Tibial nerve (tissue), 4 donors: Measurements from ENCODE around the gene THAP11. TPM values are rescaled to one million over a fixed set of nuclear protein-coding genes. Genes with fewer than 3 reads are reported as not detected.

Experiments used
- DNase-seq, 2 donors: peaks; one replicate each; pipeline ENCODE4 v3.0.0-alpha.2; 2019; ENCODE audit warnings: low spot score in 2 of 2
- H3K27ac ChIP-seq, 4 donors: fragments of 200-600 bp; sonication (generic) in 3 of 4; one replicate each; pipeline ENCODE4 v1.5.1; 2017 to 2019; ENCODE audit warnings: mild to moderate bottlenecking in 1 of 4
- H3K27me3 ChIP-seq, 2 donors: fragments of 200-600 bp; sonication (generic) in 1 of 2; one replicate each; pipeline versions ENCODE4 v1.5.1 to v1.6.0; 2017 to 2019
- H3K36me3 ChIP-seq, 3 donors: fragments of 200-600 bp; sonication (generic); one replicate each; pipeline ENCODE4 v1.5.1; 2018 to 2019
- H3K4me1 ChIP-seq, 4 donors: fragments of 200-600 bp; sonication (generic) in 3 of 4; one replicate each; pipeline ENCODE4 v1.5.1; 2017 to 2019
- H3K4me3 ChIP-seq, 4 donors: fragments of 200-600 bp; sonication (generic) in 3 of 4; one replicate each; pipeline ENCODE4 v1.5.1; 2017 to 2019; ENCODE audit warnings: mild to moderate bottlenecking in 1 of 4, moderate library complexity in 1 of 4
- H3K9me3 ChIP-seq, 4 donors: fragments of 200-600 bp; sonication (generic) in 3 of 4; one replicate each; pipeline ENCODE4 v1.5.1; 2017 to 2019
- CTCF ChIP-seq, 5 experiments: fragments of 200-600 bp in 3 of 5; fragments of 450-650 bp in 2 of 5; sonication (generic) in 3 of 5; IDR thresholded peaks; one replicate each; pipeline ENCODE4 v1.5.1; 2016 to 2019; ENCODE audit warnings: antibody characterized with exemption in 5 of 5, mild to moderate bottlenecking in 3 of 5, moderate library complexity in 2 of 5
- EP300 ChIP-seq, 2 donors: sonication (generic); formaldehyde crosslinking; IDR thresholded peaks; one replicate each; pipeline ENCODE4 v1.6.1; 2017; ENCODE audit warnings: antibody characterized with exemption in 2 of 2, mild to moderate bottlenecking in 1 of 2
- POLR2A ChIP-seq, 2 donors: fragments of 450-650 bp; IDR thresholded peaks; one replicate each; pipeline ENCODE4 v1.6.1; 2017; ENCODE audit warnings: antibody characterized with exemption in 2 of 2, mild to moderate bottlenecking in 2 of 2, moderate library complexity in 2 of 2
- WGBS, 2 donors: methylation state at CpG; one replicate each; pipeline ENCODE4 v1.1.5; 2018; 5-methylcytosine and 5-hydroxymethylcytosine counted together
- total RNA-seq, 4 donors: library from RNA; depleted of rRNA; stranded (reverse); fragments of >200 nt; gene quantifications; one replicate each; pipeline ENCODE4 v1.1.0, GENCODE V29; 2016

Gene THAP11
- total RNA-seq, 4 donors from 2014 or later, result 47.1 to 74.3 (median 60.9) TPM

DNA sequence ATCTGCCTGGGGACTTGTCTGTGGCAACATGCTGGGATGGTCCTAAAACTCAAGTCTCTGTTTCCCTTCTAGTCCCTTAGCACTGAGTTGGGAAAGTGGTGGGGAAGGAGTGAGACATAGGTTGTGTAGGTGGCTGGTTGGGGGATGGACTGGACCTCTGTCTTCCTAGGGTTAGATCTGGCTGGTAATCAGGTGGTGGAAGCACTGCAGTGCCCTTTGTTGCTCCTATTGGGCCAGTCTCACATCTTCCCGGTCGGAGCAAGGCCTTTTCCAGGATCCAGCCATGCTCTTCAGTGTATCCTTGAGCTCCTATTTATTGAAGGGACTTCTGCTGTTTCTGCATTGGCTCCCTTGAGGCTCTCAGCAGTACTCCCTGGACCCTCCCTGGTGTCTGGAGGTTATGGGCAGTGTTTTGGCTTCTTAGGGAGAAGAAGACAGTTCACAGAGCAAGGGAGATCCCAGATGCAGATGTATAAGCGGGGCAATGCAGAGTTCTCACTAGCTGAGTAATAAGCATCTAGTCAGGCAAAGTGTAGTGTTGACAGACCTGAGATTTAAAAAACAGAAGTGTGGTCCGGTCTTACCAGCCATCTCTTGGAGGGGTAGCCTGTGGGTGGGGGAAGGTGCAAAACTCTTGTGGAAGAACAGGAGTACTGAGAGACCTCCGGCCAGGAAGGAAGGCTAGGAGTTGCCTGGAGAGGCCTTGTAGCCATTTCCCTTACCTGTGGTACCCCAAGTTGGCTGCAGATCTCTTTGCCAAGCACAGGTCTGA lies 3.4 kb downstream of the THAP11 start:
- Histone ChIP-seq H3K36me3 (peaks cover 0 to 7% (median 0%) of the 10 kb centered on the region in 3 donors), H3K27me3 (no peaks in the 10 kb centered on the region), H3K4me1 (peaks cover 0 to 63% (median 50%) of the 10 kb centered on the region in 4 donors), H3K4me3 (peak overlapping the region; percentile 64 to 93 (median 74)), H3K9me3 (no peaks in the 10 kb centered on the region), H3K27ac (peak overlapping the region; percentile 87 to 96 (median 93))
- WGBS, 2 donors, result 73 to 77% methylated on average over 5 of the region's 5 CpGs
- no peak for TF ChIP-seq POLR2A (IDR thresholded peaks at IDR 0.05)
- TF ChIP-seq EP300 (IDR thresholded peaks at IDR 0.05), result no peak
- no peak for TF ChIP-seq CTCF (IDR thresholded peaks at IDR 0.05)
- DNase-seq, result no peak

DNA sequence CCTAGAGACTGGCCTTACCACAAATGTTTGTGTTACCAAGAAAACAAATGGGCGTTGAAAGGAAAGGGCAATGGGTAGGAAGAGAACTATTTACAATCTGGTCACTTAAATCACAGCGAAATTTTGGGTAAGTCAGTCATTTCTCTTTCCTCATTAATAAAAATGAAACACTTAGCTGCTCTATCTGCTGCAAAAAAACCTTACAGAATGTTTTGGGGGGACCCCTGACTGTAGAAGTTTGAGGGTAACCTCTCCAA lies 3.9 kb downstream of the THAP11 start:
- Histone ChIP-seq H3K36me3 (peaks cover 0 to 10% (median 0%) of the 10 kb centered on the region in 3 donors), H3K27ac (peak overlapping the region; percentile 87 to 96 (median 93)), H3K27me3 (no peaks in the 10 kb centered on the region), H3K4me1 (peaks cover 0 to 63% (median 50%) of the 10 kb centered on the region in 4 donors), H3K4me3 (peak overlapping the region; percentile 64 to 93 (median 74)), H3K9me3 (no peaks in the 10 kb centered on the region)
- TF ChIP-seq POLR2A (IDR thresholded peaks at IDR 0.05) (no peak), CTCF (IDR thresholded peaks at IDR 0.05) (no peak)
- DNase-seq, result no peak
- 4 to 9% methylated on average over 2 of the region's 2 CpGs for WGBS, 2 donors

DNA sequence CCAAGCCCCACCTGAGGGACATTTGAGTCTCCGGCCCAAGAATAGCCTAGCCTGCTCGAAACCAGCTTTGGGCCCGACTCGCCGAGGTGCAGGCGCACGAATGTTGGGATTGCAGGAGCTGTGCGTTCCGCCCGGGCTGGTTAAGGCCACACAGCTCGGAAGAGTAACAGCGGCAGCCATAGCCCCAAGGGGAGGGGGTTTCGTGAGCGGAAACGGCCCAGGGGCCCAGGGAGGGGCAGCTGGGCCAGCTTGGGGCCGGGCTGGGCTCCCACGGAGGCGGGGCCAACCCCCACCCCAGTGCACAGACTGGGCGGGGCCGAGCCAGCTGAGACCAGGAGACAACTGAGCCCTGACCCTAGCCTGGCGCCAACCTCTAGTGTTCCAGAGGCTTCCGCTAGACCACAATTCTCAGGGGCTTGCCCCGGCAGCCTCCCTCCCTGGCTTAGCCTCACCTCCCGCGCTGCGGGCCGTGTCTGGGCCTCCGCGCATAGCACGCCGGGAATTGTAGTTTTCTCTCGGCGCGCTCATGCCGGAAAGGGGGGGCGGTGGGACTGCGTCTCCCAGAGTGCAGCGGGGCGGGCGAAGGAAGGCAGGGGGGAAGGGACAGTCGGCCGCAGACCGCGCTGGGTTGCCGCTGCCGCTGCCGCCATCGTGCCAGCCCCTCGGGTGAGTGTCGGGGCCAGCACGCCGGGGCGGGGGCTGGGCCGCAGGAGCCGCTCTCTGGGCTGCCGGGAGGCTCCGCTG lies 4.4 kb downstream of the THAP11 start, which contains the start of gene NUTF2:
NUTF2 (plus strand) TSS at position 614 of the 744 bp plus-strand sequence. CDS start 18,198 bp downstream, outside the sequence.
- H3K4me1 ChIP-seq, result peaks cover 0 to 60% (median 49%) of the 10 kb centered on the region in 4 donors

GRCh38 chr16:67847064-67847861 lies 5.1 kb downstream of the THAP11 start, which contains the start of gene CENPT:
TSS of gene CENPT (minus strand) at chr16:67847693. CDS start at chr16:67833859, 13,834 bp downstream.
- H3K4me1 ChIP-seq, result peaks cover 0 to 58% (median 48%) of the 10 kb centered on the region in 4 donors
- peak within 1 kb of the TSS; percentile 87 to 96 (median 93) for H3K27ac ChIP-seq
- 0% methylated on average over 7 to 24 of the region's 62 CpGs for WGBS, 2 donors
- no peaks in the 10 kb centered on the region for H3K9me3 ChIP-seq
- TF ChIP-seq CTCF (IDR thresholded peaks at IDR 0.05) (no peak), POLR2A (IDR thresholded peaks at IDR 0.05) (no peak), EP300 (IDR thresholded peaks at IDR 0.05) (no peak)
- DNase-seq, result peak in 1 of 2 donors; percentile 31
- no peaks in the 10 kb centered on the region for H3K27me3 ChIP-seq
- peak within 1 kb of the TSS; percentile 64 to 93 (median 74) for H3K4me3 ChIP-seq
- peaks cover 0 to 10% (median 0%) of the 10 kb centered on the region in 3 donors for H3K36me3 ChIP-seq

More for the DNA sequence above, 4.4 kb downstream of the THAP11 start, which contains the start of gene NUTF2:
- peak; percentile 91 to 96 for DNase-seq
- 0 to 3% methylated on average over 24 to 39 of the region's 57 CpGs for WGBS, 2 donors
- Histone ChIP-seq H3K4me3 (peak within 1 kb of the TSS; percentile 64 to 93 (median 74)), H3K27me3 (no peaks in the 10 kb centered on the region), H3K9me3 (no peaks in the 10 kb centered on the region), H3K36me3 (peaks cover 0 to 10% (median 0%) of the 10 kb centered on the region in 3 donors), H3K27ac (peak within 1 kb of the TSS; percentile 87 to 96 (median 93))
- TF ChIP-seq CTCF (IDR thresholded peaks at IDR 0.05) (peak in 2 of 5 experiments; percentile 19 to 61), POLR2A (IDR thresholded peaks at IDR 0.05) (peak; percentile 34 to 67), EP300 (IDR thresholded peaks at IDR 0.05) (peak; percentile 74 to 91)
